ENCODE measurements around the gene CCK. TPM values are rescaled to one million over a fixed set of nuclear protein-coding genes. Genes with fewer than 3 reads are reported as not detected.

CCK gene
- total RNA-seq, 1 donor from 2014 or later: 0.42 TPM

GRCh38 chr3:42267878-42268277 lies 1.9 kb upstream of the CCK start:
- no peak for DNase-seq (ENCODE audit: low read depth)
- Histone ChIP-seq H3K27me3 (ENCODE audit: control insufficient read depth, insufficient read depth, low read length) (peaks cover 38% of the 10 kb centered on the region), H3K36me3 (ENCODE audit: control insufficient read depth, insufficient read depth, low read length) (no peaks in the 10 kb centered on the region), H3K4me3 (ENCODE audit: low read depth, low read length) (no peak overlapping the region)
- no peak for TF ChIP-seq CTCF (IDR thresholded peaks at IDR 0.05; ENCODE audit: insufficient read depth, low read length, poor library complexity, severe bottlenecking)

- H3K36me3 ChIP-seq (ENCODE audit: control insufficient read depth, insufficient read depth, low read length): no peaks in the 10 kb centered on the region
- no peak overlapping the region for H3K4me3 ChIP-seq (ENCODE audit: low read depth, low read length)
- no peak for TF ChIP-seq CTCF (IDR thresholded peaks at IDR 0.05; ENCODE audit: insufficient read depth, low read length, poor library complexity, severe bottlenecking)
- peaks cover 38% of the 10 kb centered on the region for H3K27me3 ChIP-seq (ENCODE audit: control insufficient read depth, insufficient read depth, low read length)
- DNase-seq (ENCODE audit: low read depth): no peak
Measured at GRCh38 chr3:42265059-42265991, 660 bp downstream of the CCK start.

GRCh38 chr3:42264399-42265058 lies 1.5 kb downstream of the CCK start:
- Histone ChIP-seq H3K27me3 (ENCODE audit: control insufficient read depth, insufficient read depth, low read length) (peaks cover 38% of the 10 kb centered on the region), H3K4me3 (ENCODE audit: low read depth, low read length) (no peak overlapping the region), H3K36me3 (ENCODE audit: control insufficient read depth, insufficient read depth, low read length) (no peaks in the 10 kb centered on the region)
- no peak for DNase-seq (ENCODE audit: low read depth)
- no peak for TF ChIP-seq CTCF (IDR thresholded peaks at IDR 0.05; ENCODE audit: insufficient read depth, low read length, poor library complexity, severe bottlenecking)

GRCh38 chr3:42263354-42264346 lies 2.3 kb downstream of the CCK start:
- no peaks in the 10 kb centered on the region for H3K36me3 ChIP-seq (ENCODE audit: control insufficient read depth, insufficient read depth, low read length)
- DNase-seq (ENCODE audit: low read depth): no peak
- H3K4me3 ChIP-seq (ENCODE audit: low read depth, low read length): no peak overlapping the region
- H3K27me3 ChIP-seq (ENCODE audit: control insufficient read depth, insufficient read depth, low read length): peaks cover 38% of the 10 kb centered on the region
- no peak for TF ChIP-seq CTCF (IDR thresholded peaks at IDR 0.05; ENCODE audit: insufficient read depth, low read length, poor library complexity, severe bottlenecking)

GRCh38 chr3:42262525-42262924 lies 3.5 kb downstream of the CCK start:
- TF ChIP-seq CTCF (IDR thresholded peaks at IDR 0.05; ENCODE audit: insufficient read depth, low read length, poor library complexity, severe bottlenecking): no peak
- peaks cover 34% of the 10 kb centered on the region for H3K27me3 ChIP-seq (ENCODE audit: control insufficient read depth, insufficient read depth, low read length)
- H3K36me3 ChIP-seq (ENCODE audit: control insufficient read depth, insufficient read depth, low read length): no peaks in the 10 kb centered on the region
- DNase-seq (ENCODE audit: low read depth): no peak
- no peak overlapping the region for H3K4me3 ChIP-seq (ENCODE audit: low read depth, low read length)
